GM21619 (cell line): Measurements from ENCODE around the gene HRC.
"Not testable (repeated sequence)": the region's sequence is repeated elsewhere in the genome, so short reads cannot be mapped to it uniquely, and the experiment has no call there.

ENCODE experiments used
- ATAC-seq: cut with Tn5 transposase; IDR thresholded peaks from one replicate; pipeline ENCODE4 v1.9.1; 2021; ENCODE audit not compliant: unreplicated experiment

HRC gene

GRCh38 chr19:49155005-49155819 lies at the start of gene HRC:
TSS of gene HRC (minus strand) at chr19:49155396. CDS start at chr19:49155237, 159 bp downstream.
- no peak for ATAC-seq

- ATAC-seq: no peak
Observed at GRCh38 chr19:49201042-49201441, 45.8 kb upstream of the HRC start.

- ATAC-seq: no peak
Observed at GRCh38 chr19:49200238-49200862, 45.2 kb upstream of the HRC start.

GRCh38 chr19:49196527-49197240 lies 41.5 kb upstream of the HRC start:
- ATAC-seq: no peak

GRCh38 chr19:49194408-49194807 lies 39.2 kb upstream of the HRC start:
- ATAC-seq: no peak

GRCh38 chr19:49193822-49194394 lies 38.7 kb upstream of the HRC start:
- no peak for ATAC-seq

GRCh38 chr19:49190781-49191180 lies 35.6 kb upstream of the HRC start:
- ATAC-seq: no peak

- ATAC-seq: no peak
Observed at GRCh38 chr19:49189259-49189658, 34.1 kb upstream of the HRC start.

- no peak for ATAC-seq
Observed at GRCh38 chr19:49188626-49189200, 33.5 kb upstream of the HRC start.

GRCh38 chr19:49186108-49186507 lies 30.9 kb upstream of the HRC start:
- ATAC-seq: no peak

GRCh38 chr19:49182848-49183375 lies 27.7 kb upstream of the HRC start:
- no peak for ATAC-seq

- not testable (repeated sequence) for ATAC-seq
Observed at GRCh38 chr19:49182010-49182847, 27.0 kb upstream of the HRC start.

GRCh38 chr19:49180659-49181058 lies 25.5 kb upstream of the HRC start:
- no peak for ATAC-seq

GRCh38 chr19:49173198-49173597 lies 18.0 kb upstream of the HRC start:
- ATAC-seq: no peak

- ATAC-seq: no peak
Observed at GRCh38 chr19:49168421-49168820, 13.2 kb upstream of the HRC start.

GRCh38 chr19:49167857-49168409 lies 12.7 kb upstream of the HRC start:
- ATAC-seq: no peak

GRCh38 chr19:49165865-49166301 lies 10.7 kb upstream of the HRC start:
- ATAC-seq: no peak

- no peak for ATAC-seq
Observed at GRCh38 chr19:49165111-49165750, 10.0 kb upstream of the HRC start.

GRCh38 chr19:49161987-49162386 lies 6.8 kb upstream of the HRC start:
- no peak for ATAC-seq
